IPS-18c (cell line): ENCODE measurements around the gene PHTF2.
A peak's percentile ranks its signal among the peaks of the same experiment; 100 is the strongest.

ENCODE experiments used
- H3K4me3 ChIP-seq: 2 replicates; pipeline ENCODE4 v1.7.0; 2013; ENCODE audit warnings: low read depth, mild to moderate bottlenecking, low read length, moderate library complexity; ENCODE audit not compliant: insufficient read depth
- H3K9me3 ChIP-seq: one replicate; pipeline ENCODE4 v1.6.1; 2013; ENCODE audit warnings: mild to moderate bottlenecking, low read length, moderate library complexity; ENCODE audit not compliant: control insufficient read depth, insufficient read depth

Gene PHTF2

DNA sequence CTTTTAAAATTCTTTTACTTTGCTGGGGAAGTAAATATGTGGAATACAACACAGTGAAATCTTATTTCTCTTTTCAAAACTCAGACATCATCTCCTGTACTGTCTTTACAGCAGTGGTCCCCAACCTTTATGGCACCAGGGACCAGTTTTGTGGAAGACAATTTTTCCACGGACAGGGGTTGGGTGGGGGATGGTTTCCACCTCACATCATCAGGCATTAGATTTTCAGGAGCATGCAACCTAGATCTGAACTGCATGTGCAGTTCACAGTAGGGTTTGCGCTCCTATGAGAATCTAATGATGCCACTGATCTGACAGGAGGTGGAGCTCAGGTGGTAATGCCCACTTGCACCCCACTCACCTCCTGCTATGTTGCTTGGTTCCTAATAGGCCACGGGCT lies 12.6 kb upstream of the PHTF2 start:
- Histone ChIP-seq H3K9me3 (no peaks in the 10 kb centered on the region), H3K4me3 (no peak overlapping the region)

DNA sequence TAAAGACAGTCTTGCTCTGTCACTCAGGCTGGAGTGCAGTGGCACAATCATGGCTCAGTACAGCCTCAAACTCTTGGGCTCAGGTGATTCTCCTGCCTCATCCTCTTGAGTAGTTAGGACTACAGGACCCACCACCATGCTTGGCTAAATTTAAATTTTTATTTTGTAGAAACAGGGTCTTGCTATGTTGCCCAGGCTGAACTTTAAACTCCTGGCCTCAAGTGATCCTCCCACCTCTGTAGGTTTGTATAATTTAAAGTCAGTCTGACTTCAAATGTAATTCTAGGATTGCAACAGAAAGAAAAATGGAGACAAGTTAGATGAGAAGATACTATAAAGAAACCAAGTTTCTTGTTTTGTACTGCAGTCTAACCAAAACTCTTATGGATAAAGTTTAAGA lies 11.8 kb upstream of the PHTF2 start:
- H3K4me3 ChIP-seq: no peak overlapping the region

GRCh38 chr7:77788327-77788902 lies 10.2 kb upstream of the PHTF2 start:
- Histone ChIP-seq H3K4me3 (no peak overlapping the region), H3K9me3 (no peaks in the 10 kb centered on the region)

More for the DNA sequence above, 11.8 kb upstream of the PHTF2 start:
- H3K9me3 ChIP-seq: no peaks in the 10 kb centered on the region

- Histone ChIP-seq H3K9me3 (no peaks in the 10 kb centered on the region), H3K4me3 (no peak overlapping the region)
These were observed 7.2 kb upstream of the PHTF2 start for GRCh38 chr7:77791336-77791735.

DNA sequence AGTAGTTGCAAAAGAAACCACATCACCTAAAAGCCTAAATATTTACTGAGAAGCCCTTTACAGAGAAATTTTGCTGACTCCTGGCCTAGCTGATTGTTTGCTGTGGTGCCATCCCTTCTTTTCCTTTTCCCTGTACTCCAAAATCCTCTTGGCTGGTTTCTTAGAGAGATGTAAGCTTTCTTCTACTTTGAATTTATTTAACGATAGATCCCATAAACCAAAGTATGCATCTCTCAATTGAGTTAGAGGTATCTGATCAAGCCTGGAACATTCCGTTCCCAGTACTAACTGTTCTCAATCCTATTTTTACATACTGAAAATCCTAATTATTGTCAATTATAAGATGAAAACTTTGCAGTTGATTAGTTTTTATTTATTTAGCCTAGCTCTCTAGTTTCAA lies 6.6 kb upstream of the PHTF2 start:
- no peak overlapping the region for H3K4me3 ChIP-seq
- no peaks in the 10 kb centered on the region for H3K9me3 ChIP-seq

DNA sequence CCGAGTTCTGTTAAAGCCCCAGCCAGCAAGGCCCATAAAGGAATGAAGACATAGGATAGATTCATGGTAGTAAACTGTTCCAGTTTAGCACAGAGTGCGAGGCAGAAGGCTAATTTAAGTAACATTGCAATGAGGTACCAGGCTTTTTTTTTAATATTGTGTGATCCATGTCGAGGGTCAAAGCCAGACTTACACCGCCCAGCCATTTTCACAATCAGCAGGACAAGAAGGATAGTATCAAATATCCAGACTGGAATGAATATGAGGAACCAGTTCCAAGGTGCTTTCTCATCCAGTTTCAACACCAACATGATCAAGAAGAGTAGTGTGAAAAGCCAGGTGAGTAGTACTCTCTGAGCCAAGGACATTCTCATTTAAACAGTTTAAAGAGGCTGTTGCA lies 4.6 kb upstream of the PHTF2 start:
- Histone ChIP-seq H3K4me3 (no peak overlapping the region), H3K9me3 (no peaks in the 10 kb centered on the region)

DNA sequence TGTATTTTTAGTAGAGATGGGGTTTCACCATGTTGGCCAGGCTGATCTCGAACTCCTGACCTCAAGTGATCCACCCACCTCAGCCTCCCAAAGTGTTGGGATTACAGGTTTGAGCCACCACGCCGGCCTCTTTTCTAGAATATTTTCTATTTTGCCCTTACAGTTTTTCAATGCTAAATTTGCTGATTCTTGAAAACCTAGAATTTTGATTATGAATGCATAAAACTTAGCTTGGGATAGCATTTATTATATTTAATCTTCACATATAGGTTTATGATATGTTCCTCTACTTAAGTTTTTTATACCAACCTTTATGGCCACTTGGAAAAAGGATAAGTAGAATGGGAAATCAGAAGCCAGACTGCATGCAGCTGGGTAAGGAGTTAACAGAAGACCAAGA lies 2.5 kb upstream of the PHTF2 start:
- no peak overlapping the region for H3K4me3 ChIP-seq
- no peaks in the 10 kb centered on the region for H3K9me3 ChIP-seq

DNA sequence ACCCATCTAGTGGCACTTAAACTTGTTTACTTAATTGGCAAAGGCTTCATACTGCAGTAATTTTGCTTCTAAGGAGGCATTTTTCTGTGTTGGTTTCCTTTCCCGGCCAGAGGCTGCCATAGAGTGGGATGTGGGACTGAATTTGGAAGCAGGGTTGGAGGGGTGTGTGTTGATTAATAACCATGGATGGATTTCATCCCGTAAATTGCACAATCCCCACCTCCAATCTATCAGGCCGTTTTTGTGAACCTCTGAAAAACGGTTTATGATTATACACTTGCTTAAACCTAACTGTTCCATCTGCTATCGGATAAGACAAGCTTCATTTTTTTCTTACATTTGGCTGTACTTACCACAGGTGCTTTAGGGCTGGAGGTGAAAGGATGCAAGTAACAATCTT lies 1.6 kb upstream of the PHTF2 start:
- Histone ChIP-seq H3K9me3 (no peaks in the 10 kb centered on the region), H3K4me3 (peak overlapping the region; percentile 96; the same call in 1 of the 2 replicates)

- Histone ChIP-seq H3K4me3 (peak overlapping the region; percentile 96), H3K9me3 (no peaks in the 10 kb centered on the region)
These were observed 709 bp upstream of the PHTF2 start for GRCh38 chr7:77797734-77798393.

- H3K9me3 ChIP-seq: no peaks in the 10 kb centered on the region
- H3K4me3 ChIP-seq: peak overlapping the region; percentile 84
These were observed 748 bp downstream of the PHTF2 start for GRCh38 chr7:77799078-77799964.

GRCh38 chr7:77800158-77800557 lies 1.6 kb downstream of the PHTF2 start:
- no peak overlapping the region for H3K4me3 ChIP-seq

GRCh38 chr7:77800730-77801129 lies 2.2 kb downstream of the PHTF2 start:
- Histone ChIP-seq H3K9me3 (no peaks in the 10 kb centered on the region), H3K4me3 (no peak overlapping the region)

More at GRCh38 chr7:77800158-77800557, 1.6 kb downstream of the PHTF2 start:
- no peaks in the 10 kb centered on the region for H3K9me3 ChIP-seq

DNA sequence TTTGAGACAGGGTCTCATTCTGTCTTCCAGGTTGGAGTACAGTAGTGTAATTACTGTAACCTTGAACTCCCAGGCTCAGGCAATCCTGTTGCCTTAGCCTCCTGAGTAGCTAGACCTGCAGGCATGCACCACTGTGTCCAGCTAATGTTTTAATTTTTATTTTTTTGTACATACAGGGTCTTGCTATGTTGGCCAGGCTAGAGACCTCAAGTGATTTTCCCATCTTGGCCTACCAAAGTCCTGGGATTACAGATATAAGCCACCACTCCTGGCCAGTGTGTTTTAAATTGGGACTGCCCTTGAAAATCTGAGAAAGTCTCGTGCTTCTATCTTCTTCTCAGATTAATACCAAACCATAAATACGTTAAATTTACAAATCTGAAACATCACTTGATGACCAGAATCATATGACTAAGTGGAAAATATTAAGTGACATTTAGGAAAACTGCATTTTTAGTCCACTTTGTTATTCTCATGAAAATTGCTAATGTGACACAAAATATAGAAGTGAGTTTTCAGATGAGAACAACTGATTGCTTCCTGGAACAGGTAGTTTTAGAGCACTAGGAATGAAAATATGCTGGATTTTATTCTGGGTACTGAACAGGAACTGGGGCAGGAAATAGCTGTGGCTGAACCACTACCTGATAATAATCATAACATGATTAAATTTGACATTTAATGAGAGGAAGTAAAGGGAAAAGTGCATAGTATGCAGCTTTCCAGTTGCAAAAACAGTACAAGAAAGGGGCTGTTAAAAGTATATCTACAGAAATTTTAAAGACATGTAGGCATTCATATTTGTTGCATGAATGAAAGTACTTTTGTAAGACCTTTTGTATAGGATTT lies 4.2 kb downstream of the PHTF2 start:
- no peak overlapping the region for H3K4me3 ChIP-seq
- no peaks in the 10 kb centered on the region for H3K9me3 ChIP-seq

DNA sequence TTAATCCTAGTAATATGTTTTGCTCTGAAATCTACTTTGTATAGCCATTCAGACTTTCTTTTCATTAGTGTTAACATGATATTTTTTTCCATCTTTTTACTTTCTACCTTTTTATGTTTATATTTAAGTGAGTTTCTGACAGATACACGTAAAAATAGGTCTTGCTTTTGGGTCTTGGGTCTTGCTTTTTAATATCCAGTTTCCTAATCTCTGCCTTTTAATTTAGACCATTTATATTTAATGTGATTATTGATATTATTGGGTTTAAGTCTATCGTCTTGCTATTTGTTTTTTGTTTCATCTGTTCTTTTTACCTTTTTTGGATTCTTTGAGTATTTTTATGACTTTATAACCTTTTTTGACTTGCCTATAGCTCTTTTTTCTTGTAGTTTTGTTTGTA lies 7.9 kb downstream of the PHTF2 start:
- no peaks in the 10 kb centered on the region for H3K9me3 ChIP-seq
- H3K4me3 ChIP-seq: no peak overlapping the region

GRCh38 chr7:77808517-77808916 lies 9.9 kb downstream of the PHTF2 start:
- H3K9me3 ChIP-seq: no peaks in the 10 kb centered on the region
- H3K4me3 ChIP-seq: no peak overlapping the region

DNA sequence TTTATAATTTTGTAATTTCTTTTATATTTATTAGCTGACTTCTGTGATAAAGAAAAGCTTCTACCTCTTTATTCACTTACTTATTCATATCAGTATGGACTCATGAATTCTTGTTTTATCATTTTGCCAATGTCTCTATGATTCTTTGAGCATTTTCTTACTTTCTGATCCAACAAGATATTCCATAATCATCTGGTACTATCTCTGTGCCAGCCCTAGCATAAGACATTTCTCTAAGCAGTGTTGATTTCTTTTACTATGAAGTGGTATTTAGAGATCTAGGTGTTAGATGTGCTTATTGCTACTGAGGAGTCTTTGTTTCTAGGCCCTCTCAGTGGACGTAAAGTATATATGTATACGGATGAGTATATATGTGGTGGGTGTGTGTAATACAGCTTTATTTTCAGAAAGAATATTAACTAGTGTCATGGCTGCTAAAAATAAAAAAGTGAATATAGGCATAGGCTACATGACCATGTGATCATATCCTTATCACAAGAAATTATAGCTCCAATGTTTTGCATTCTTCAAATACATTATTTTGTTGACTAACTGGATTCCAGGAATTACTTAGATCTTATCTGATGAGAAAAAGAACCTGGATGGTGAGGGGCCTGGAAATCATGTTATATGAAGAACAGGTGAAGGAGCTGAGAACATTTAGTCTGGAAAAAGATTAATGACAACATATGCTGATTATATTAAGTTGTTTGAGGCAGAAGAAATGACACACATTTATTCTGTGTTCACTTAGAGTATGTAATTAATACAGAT lies 13.1 kb downstream of the PHTF2 start:
- Histone ChIP-seq H3K9me3 (no peaks in the 10 kb centered on the region), H3K4me3 (no peak overlapping the region)

- Histone ChIP-seq H3K4me3 (no peak overlapping the region), H3K9me3 (no peaks in the 10 kb centered on the region)
These were observed 13.7 kb downstream of the PHTF2 start for GRCh38 chr7:77812290-77812685.
